DMS114 treated with DMSO at 0.1 percent for 48 hours (cell line): ENCODE measurements around the gene SLC25A26.
"Not testable (repeated sequence)": the region's sequence is repeated elsewhere in the genome, so short reads cannot be mapped to it uniquely, and the experiment has no call there.

Experiments
- DNase-seq: peaks from one replicate; lab custom pipeline; 2025; ENCODE audit not compliant: unreplicated experiment; lab: John Stamatoyannopoulos, UW

The SLC25A26 gene

GRCh38 chr3:66226093-66226492 lies 5.3 kb downstream of the SLC25A26 start:
- not testable (repeated sequence) for DNase-seq

- no peak for DNase-seq
These were observed 6.2 kb downstream of the SLC25A26 start for GRCh38 chr3:66227051-66227450.

GRCh38 chr3:66227915-66228314 lies 7.1 kb downstream of the SLC25A26 start:
- DNase-seq = no peak

DNA sequence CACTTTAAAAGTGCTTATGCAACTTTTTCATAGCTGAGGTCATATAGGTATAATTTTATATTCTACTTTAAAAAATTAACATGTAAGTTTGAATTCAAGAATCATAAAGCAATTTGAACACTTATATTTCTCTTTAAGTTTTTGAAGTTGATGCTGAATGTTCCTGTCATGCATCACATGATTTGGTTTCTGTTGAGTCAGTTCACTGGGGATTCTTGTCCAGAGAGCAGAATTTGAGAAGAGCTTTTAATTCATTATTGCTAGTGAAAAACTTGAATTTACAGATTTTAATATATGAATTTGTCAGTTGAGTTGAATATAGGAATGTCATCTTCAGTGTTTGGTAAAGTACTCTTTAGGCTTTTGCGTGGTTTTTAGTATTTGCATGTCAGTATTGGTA lies 7.9 kb downstream of the SLC25A26 start:
- no peak for DNase-seq

DNA sequence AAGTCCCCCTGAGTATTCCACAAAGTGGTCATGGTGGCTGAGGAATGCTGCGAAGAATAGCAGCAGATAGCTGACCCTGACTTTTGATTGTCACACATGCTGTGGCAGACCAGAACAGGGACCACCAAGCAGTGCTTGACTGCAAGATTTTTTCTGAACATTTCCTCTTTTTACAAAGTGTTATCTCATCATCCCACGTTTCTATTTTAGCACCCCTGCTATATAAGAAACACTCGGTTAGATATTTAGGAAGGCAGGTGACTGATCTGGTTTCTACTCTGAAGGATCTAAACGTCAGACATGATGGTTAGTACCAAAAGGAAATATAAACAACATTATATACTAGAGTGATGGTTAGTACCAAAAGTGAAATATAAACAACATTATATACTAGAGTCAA lies 9.1 kb downstream of the SLC25A26 start:
- no peak for DNase-seq

GRCh38 chr3:66233033-66233432 lies 12.2 kb downstream of the SLC25A26 start:
- DNase-seq = no peak

DNA sequence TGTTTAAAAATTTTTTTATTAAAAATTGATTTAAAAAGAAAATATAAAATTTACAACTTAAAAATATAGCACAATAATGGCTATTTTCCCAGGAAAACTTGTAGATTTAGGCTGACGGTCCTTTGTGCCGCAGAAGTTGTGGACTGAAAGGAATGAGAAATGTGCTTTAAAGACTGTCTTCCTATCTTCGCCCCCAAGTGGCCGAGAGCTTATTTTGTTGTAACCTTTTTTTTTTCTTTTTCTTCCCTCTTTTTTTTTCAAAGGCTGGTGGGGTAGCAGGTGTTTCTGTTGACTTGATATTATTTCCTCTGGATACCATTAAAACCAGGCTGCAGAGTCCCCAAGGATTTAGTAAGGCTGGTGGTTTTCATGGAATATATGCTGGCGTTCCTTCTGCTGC lies 15.5 kb downstream of the SLC25A26 start:
- no peak for DNase-seq

DNA sequence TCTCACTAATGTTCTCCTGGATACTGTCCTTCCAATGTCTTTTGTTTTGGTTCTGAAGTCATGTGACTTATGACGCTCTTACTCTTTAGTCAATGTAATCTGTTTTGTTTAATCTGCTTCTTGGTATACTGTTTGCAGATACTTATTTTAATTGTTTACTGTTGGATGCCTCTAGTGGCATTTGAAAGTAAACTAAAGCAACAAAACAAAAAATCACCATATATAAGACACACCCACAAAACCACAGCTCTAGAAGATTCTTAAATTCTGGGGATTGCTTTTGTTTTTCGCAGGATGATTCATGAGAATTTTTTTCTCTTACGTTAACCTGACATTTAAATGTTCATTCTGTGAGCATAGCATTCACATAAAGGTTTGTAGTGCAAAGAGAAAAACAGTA lies 16.8 kb downstream of the SLC25A26 start:
- no peak for DNase-seq

- DNase-seq = no peak
These were observed 18.8 kb downstream of the SLC25A26 start for GRCh38 chr3:66239513-66240123.

GRCh38 chr3:66241466-66241865 lies 20.7 kb downstream of the SLC25A26 start:
- no peak for DNase-seq

DNA sequence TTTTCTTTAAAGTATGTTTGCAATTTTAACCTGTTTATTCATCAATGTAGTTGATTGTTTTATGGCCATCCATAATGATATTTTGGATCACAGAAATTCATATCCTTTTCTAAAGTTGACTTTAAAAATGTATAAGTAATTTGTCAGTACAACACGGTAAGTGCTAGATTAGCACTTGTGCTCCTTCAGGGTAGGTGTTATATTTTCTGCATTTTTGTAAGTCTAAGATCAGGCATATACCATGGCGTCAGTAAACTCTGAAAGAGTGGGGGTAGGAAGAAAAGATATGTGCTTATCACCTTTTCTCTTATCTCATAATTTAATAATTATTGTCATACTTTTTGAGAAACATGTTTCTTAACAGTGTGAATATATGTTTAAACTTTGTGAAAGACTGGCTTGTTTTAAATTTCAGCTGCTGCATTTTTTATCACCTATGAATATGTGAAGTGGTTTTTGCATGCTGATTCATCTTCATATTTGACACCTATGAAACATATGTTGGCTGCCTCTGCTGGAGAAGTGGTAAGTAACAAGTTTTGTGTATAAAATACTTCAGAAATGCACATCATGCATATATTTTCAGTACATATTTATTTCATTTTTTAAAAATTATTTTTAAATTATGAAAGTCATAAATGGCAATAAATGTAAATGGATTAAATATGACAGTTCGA lies 22.1 kb downstream of the SLC25A26 start:
- no peak for DNase-seq

DNA sequence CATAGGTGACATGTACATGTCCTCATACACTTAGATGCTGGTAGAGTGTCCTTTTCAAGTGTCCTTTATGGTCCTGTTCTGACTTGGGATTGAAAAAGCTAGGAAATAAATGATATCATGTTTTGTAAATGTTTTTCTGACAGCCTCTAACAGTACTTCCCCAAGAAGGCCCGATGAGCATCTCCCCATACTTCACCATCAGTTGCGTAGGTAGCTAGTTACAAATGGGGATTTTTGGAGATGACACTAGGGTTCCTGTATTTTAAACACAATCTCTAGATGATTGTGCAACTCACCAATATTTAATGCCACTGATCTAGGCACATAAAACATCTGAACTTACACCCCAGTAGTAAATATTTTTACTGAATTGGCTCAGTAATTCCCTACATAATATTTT lies 27.8 kb downstream of the SLC25A26 start:
- DNase-seq = no peak

- DNase-seq = peak; percentile 12
These were observed 33.2 kb downstream of the SLC25A26 start for GRCh38 chr3:66253790-66254620.

DNA sequence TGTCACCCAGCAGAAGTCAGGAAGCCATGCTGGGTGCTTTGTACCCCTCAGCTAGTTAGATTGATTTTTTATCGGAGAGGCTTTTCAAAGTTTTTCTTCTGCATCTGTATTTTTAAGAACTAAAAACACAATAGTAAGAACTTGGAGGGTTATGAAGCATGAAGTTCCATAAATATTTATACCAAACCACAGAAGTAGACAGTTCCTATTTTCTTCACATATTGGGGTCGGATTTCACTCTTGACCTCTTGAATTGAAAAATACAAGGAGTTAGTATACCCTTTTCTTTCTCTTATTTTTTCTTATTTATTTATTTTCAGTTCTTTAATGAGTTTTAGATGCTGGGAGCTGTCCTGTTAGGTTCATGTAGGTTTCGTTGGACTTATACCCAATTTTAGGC lies 35.1 kb downstream of the SLC25A26 start:
- no peak for DNase-seq

GRCh38 chr3:66256806-66257205 lies 36.0 kb downstream of the SLC25A26 start:
- no peak for DNase-seq

DNA sequence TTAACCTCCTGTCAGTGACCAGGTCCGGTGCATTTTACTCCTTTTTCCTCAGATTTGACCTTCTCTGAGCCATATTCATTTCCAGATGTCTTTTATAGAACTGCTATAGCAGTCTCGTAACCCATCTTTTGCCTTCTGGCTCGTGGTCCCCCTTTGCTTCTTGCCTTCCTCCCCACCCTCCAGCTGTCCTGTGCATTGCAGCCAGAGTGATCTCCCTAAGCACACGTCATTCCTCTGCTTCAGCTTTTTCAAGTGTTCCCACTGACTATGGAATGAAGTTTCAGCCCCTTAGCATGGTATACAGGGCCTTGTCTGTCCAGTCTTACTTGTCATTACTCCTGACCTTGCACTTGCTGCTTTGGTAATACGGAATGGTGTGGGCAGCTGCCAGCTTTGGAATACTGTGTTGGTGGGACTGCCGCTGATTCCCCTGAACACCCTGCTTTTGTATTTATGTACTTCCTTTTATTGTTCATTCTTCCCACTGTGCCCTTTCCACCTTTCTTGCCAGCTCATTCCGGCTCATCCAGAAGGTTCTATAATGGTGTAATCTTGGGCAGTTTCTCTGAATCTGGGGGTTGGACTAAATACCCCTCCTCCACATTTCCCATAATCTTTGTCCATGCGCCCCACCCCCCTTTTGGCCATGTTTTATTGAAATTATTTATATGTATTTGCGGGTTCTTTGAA lies 38.9 kb downstream of the SLC25A26 start:
- DNase-seq = no peak

GRCh38 chr3:66260431-66260830 lies 39.6 kb downstream of the SLC25A26 start:
- no peak for DNase-seq

- no peak for DNase-seq
These were observed 40.6 kb downstream of the SLC25A26 start for GRCh38 chr3:66261355-66261754.

- DNase-seq = no peak
These were observed 44.8 kb downstream of the SLC25A26 start for GRCh38 chr3:66265649-66266048.

DNA sequence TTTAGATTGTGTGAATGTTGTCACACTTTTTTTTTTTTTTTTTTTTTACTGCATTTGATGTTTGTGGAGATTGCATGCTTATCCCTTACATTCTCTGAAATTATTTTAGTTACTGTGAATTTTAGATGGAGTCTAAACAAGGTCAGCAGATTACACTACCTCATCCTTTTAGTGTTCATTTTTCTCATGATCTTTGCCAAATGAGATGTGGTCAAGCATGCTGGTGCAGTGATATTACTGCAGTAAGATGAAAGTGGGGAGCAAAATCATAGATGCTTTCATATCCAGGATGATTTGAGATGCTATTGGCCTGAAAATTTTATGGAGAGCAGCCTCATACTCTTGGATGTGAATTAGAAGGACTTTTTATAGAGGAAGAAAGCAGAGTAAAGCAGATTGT lies 45.8 kb downstream of the SLC25A26 start:
- DNase-seq = no peak

DNA sequence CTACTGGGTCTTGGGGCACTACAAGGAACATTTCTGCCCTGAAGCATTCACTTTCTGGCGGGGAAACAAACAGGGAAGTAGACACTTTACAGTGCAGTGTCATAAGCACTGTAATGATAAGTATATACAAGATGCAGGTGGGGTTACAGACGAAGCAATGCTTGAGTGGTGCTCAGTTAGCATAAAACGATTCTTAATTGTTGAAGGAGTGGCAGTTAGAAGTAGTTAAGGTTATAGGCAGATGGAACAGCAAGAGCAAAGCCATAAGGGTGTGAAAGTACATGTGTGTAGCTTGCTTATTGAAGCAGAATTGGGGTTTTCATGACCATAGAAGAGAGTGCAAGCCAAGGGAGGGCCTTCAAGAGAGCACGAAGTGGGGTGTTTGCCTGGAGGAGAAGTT lies 46.2 kb downstream of the SLC25A26 start:
- DNase-seq = no peak

DNA sequence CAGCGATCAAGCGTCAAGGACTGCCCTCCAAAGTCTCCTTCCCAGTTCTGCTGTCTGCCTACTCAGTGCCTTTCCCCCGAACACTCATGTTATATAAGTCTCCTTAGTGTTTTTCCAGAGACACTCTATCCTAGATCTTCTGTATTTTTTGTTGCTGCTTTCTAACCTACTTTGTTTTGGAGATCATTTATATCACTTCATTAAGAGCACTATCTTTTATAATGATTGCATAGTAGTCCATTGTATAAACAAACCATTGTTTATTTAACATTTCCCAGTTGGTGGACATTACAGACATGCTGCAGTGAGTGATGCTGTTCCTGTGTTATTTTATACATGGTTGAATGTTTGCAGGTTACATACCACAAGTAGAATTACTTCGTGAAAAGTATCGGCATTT lies 47.1 kb downstream of the SLC25A26 start:
- no peak for DNase-seq
